Stimulated activated CD4-positive, alpha-beta T cell treated with anti-CD3 and anti-CD28 coated beads, Interleukin-1b, Interleukin-23, amount 100 ng/mL, for 4 hours (primary cell): ENCODE results near the gene CHEK2.
"Not testable (repeated sequence)": the region's sequence is repeated elsewhere in the genome, so short reads cannot be mapped to it uniquely, and the experiment has no call there.

Experiments used
- DNase-seq, 2 donors: peaks; one replicate each; pipeline ENCODE4 v3.0.0-alpha.2; 2020; ENCODE audit warnings: low read depth in 2 of 2

CHEK2 gene

GRCh38 chr22:28741785-28742561 is at the start of gene CHEK2, which contains the start of gene HSCB:
TSS of gene CHEK2 (minus strand) at chr22:28741820. CDS start at chr22:28734721, 7,099 bp downstream.
TSS of gene HSCB (plus strand) at chr22:28742039. CDS start at chr22:28742096, 57 bp downstream.
- DNase-seq = peak; percentile 90 to 94

- DNase-seq = no peak
These were observed 49.5 kb upstream of the CHEK2 start for GRCh38 chr22:28791124-28791523.

DNA sequence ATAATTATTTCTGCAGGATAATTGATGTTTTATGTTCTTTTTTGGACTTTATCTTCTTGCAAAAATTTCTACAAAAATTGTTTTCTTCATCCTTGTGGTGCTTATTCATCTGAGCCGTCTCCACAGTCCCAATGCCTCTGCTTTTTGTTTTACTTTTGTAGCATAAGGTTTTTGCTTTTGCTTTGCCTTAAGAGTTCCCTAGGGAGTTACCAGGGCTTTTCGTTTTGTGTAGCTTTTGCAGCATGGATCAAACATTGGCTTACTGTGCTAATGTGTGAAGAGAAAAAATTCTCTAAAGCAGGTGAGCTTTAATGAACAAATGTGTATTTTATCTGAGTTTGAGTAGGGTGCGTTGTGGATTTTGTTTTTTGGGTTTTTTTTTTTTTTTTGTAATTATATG is 47.0 kb upstream of the CHEK2 start:
- DNase-seq = no peak

- DNase-seq = no peak
These were observed 42.4 kb upstream of the CHEK2 start for GRCh38 chr22:28783786-28784671.

DNA sequence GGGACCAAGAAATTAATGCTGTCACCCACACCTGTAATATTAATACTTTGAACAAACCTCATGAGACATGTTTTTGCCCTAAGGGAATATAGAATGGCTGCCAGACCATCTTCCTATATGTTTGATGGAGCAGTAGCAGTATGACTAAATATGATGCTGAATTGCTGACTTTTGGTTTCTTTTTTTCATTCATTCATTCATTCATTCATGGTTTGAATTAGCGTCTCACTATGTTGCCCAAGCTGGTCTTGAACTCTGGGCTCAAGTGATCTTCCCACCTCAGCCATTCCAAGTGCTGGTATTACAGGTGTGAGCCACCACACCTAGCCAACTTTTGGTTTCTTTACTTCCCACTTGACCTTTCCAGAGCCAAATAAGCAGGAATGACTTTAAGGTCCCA is 38.7 kb upstream of the CHEK2 start:
- no peak for DNase-seq

- no peak for DNase-seq
These were observed 38.2 kb upstream of the CHEK2 start for GRCh38 chr22:28779833-28780232.

DNA sequence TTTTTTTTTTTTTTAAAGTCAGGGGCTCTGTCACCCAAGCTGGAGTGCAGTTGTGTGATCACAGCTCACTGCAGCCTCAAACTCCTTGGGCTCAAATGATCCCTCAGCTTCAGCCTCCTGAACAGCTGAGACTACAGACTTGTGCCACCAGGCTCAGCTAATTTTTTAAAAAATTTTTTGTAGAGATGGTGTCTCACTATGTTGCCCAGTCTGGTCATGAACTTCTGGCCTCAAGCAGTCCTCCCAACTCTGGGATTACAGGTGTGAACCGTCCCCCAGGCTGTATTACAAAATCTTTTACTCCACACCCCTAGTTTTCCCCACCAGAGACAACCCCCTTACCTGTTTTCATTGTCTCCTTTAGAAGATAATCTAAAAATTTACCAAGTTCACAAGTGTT is 32.8 kb upstream of the CHEK2 start:
- no peak for DNase-seq

DNA sequence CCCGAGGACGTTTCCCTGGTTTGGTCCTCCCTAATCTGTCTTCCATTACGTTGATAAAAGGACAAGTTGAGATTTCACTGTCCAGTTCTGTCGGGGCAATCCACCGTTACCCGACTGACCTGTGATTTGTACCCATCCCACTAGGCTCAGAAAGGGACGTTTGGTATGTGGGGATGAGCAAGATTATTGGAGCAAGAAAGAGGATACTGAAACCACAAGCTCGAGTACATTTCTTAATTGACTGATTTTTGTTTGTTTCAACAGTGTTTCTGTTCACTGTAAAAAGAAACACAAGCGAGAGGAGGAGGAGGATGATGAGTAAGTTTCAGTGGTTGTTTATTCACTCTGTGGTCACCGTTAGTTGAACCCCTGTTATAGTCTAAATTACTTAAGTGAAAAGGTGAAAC is 31.8 kb upstream of the CHEK2 start:
- DNase-seq = no peak

- peak; percentile 85 to 90 for DNase-seq
These were observed 31.2 kb upstream of the CHEK2 start, which contains the start of gene CCDC117 for GRCh38 chr22:28772633-28773460. TSS of gene CCDC117 (plus strand) at chr22:28772695. CDS start at chr22:28772850, 155 bp downstream.

DNA sequence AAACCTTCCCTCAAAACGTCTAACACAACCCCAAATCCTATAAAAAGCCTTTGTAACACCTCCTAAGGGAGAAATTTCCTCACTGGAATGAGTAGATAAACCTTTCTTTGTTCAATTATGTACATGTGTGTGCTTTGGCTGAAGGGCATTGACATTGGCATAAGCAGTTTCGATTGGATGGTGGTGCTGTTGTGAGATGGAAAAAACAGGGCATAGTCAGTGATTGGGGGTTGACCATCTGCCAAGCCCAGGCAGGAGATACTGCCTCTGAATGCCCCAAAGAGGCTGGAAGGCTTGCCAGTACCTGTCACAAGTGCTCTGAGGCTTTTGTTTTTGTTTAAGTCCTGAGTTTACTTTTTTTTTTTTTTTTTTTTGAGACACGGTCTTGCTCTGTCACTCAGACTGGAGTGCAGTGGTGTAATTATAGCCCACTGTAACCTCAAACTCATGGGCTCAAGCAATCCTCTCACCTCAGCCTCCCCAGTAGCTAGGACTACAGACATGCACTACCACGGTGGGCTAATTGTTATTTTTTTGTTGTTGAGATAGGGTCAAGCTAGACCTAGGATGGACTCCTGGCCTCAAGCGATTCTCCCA is 29.7 kb upstream of the CHEK2 start:
- no peak for DNase-seq

GRCh38 chr22:28769394-28770085 is 27.9 kb upstream of the CHEK2 start:
- DNase-seq = no peak

GRCh38 chr22:28768701-28769393 is 27.2 kb upstream of the CHEK2 start:
- no peak for DNase-seq

- DNase-seq = no peak
These were observed 25.0 kb upstream of the CHEK2 start for GRCh38 chr22:28766628-28767027.

DNA sequence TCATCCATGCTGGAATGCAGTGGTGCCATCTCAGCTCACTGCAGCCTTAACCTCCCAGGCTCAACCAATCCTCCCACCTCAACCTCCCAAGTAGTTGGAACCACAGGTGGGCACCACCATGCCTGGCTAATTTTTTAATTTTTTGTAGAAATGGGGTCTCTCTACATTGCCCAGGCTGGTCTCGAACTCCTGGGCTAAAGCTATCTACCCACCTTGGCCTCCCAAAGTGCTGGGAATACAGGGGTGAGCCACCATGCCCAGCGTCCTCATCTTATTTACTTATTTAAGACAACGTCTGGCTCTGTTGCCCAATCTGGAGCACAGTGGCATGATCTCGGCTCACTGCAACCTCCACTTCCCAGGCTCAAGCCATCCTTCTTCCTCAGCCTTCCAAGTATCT is 20.4 kb upstream of the CHEK2 start:
- DNase-seq = not testable (repeated sequence)

- DNase-seq = no peak
These were observed 19.8 kb upstream of the CHEK2 start for GRCh38 chr22:28761449-28761755.

DNA sequence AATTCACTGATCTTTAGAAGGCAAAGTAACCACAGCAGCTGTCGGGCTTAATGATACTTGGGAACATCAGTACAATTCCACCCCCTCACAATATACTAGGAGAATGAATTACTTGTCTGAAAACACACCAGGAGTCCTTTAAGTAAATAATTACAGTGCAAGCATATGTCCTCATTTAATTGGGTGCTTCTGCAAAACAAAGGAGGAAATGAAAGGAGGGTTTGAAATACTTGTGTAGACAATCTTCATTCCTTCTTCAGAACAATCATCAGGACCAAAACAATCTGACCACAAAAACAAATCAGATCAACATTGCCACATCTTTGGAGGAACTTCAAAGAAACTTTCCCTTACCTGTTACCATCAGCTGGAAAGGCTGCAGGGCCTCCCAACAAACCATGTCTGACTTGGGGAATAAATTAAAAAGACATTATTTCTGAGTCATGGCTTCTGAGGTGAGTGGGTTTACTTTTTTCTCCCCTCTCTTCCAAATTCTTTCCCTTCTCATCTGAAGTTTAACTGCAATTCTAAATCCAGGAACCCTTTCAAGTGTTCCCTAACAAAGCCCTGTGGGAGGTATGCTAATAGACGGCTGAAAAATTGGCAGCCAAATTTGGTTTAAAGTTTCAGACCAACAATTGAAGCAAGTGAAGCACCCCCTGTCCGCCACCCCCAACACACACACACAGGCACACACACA is 18.4 kb upstream of the CHEK2 start:
- DNase-seq = no peak

- not testable (repeated sequence) for DNase-seq
These were observed 12.9 kb upstream of the CHEK2 start for GRCh38 chr22:28754512-28754911.

GRCh38 chr22:28750471-28750881 is 8.9 kb upstream of the CHEK2 start:
- no peak for DNase-seq

DNA sequence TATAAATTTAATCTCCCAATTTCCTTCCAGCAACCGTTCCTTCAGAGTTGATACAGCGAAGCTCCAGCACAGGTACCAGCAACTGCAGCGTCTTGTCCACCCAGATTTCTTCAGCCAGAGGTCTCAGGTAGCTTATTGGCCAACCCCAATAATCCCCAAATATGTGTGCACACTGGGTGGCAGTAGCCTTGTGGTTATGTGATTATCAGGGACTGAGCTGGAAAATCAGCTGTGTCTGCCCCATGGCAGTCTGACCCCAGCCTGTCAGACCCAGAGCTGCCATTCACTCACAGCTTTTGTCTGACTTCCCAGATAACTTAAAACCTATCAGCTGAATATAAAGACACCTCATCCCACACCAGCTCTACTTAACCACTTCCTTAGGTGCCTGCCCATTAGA is 2.2 kb upstream of the CHEK2 start:
- no peak for DNase-seq

DNA sequence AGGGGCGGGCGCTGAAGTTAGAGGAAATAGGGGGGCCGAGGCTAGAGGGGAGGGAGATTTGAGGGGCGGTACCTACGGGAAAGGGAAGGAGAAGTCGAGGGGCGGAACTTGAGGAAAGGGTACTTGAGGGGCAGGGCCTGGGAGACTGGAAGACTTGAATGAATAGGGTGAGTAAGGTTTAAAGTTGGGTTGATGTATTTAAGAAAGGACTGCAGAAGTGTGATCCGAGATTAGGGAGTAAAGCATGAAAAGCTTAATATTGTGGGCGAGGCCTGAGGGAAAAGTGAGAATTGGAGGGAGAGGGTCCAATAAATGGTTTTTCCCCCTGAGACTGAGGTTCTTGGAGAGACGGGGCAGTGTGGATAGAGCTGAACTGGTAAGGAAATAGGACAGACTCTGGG is 942 bp upstream of the CHEK2 start:
- no peak for DNase-seq
